Neural progenitor cell (in vitro differentiated cells): ENCODE data around the gene ANKRD11.

Experiments used
- CTCF ChIP-seq: fragments of 200-600 bp; sonication (generic); IDR thresholded peaks from 2 replicates; pipeline ENCODE4 v1.5.1; 2017; ENCODE audit warnings: antibody characterized with exemption, mild to moderate bottlenecking
- EZH2 ChIP-seq: fragments of 200-600 bp; sonication (generic); IDR thresholded peaks from 2 replicates; pipeline ENCODE4 v1.6.1; 2017; ENCODE audit warnings: antibody characterized with exemption, mild to moderate bottlenecking, moderate library complexity
- EZH2phosphoT487 ChIP-seq: fragments of 200-600 bp; sonication (generic); IDR thresholded peaks from 2 replicates; pipeline ENCODE4 v1.6.1; 2017; ENCODE audit warnings: antibody characterized with exemption

GRCh38 chr16:89242795-89243200 is 247.6 kb downstream of the ANKRD11 start:
- TF ChIP-seq CTCF (no peak), EZH2 (no peak), EZH2phosphoT487 (no peak)
